Naive B cell (primary cell): ENCODE results near the gene INF2. TPM values are rescaled to one million over a fixed set of nuclear protein-coding genes. Genes with fewer than 3 reads are reported as not detected.

Source experiments
- ATAC-seq, 2 donors: fragments of 150-1000 bp; cut with Tn5 transposase; 2 replicates each; pipeline ENCODE4 v1.10.0; 2021; ENCODE audit warnings: low read depth in 2 of 2, mild to moderate bottlenecking in 2 of 2, moderate library complexity in 2 of 2
- DNase-seq: peaks from one replicate; pipeline ENCODE4 v3.0.0; 2022
- H3K27ac Mint-ChIP-seq, 6 donors: one replicate each; pipeline ENCODE4 v1.8.0; 2020 to 2022; ENCODE audit warnings: mild to moderate bottlenecking in 6 of 6, mixed read lengths in 6 of 6, moderate library complexity in 5 of 6, inconsistent platforms in 2 of 6
- H3K27me3 Mint-ChIP-seq, 3 donors: one replicate each; pipeline ENCODE4 v1.8.0; 2021 to 2022; ENCODE audit warnings: mixed read lengths in 3 of 3, mild to moderate bottlenecking in 1 of 3
- H3K36me3 Mint-ChIP-seq, 2 donors: one replicate each; pipeline ENCODE4 v1.8.0; 2020 to 2022; ENCODE audit warnings: mixed read lengths in 2 of 2, inconsistent platforms in 1 of 2, mild to moderate bottlenecking in 1 of 2
- H3K4me1 Mint-ChIP-seq, 3 donors: one replicate each; pipeline ENCODE4 v1.8.0; 2020 to 2022; ENCODE audit warnings: mixed read lengths in 3 of 3, inconsistent platforms in 1 of 3, mild to moderate bottlenecking in 1 of 3, moderate library complexity in 1 of 3
- H3K4me3 Mint-ChIP-seq, 8 donors: one replicate each; pipeline ENCODE4 v1.8.0; 2020 to 2022; ENCODE audit warnings: mild to moderate bottlenecking in 8 of 8, mixed read lengths in 8 of 8, moderate library complexity in 8 of 8, inconsistent platforms in 2 of 8
- H3K9me3 Mint-ChIP-seq, 7 donors: one replicate each; pipeline ENCODE4 v1.8.0; 2020 to 2022; ENCODE audit warnings: mixed read lengths in 7 of 7, mild to moderate bottlenecking in 5 of 7, inconsistent platforms in 2 of 7, moderate library complexity in 1 of 7
- polyA plus RNA-seq, 6 donors: library from polyadenylated mRNA; unstranded; fragments of 300-500 nt; fragmentation: Illumina TruSeq; gene quantifications; one replicate each; pipeline ENCODE4 v1.2.3, GENCODE V29; 2021; ENCODE audit warnings: low read depth in 6 of 6

Gene INF2
- polyA plus RNA-seq, 6 donors from 2014 or later: 2.8 to 10.2 (median 5.5) TPM

GRCh38 chr14:104739546-104740516, 50.4 kb downstream of the INF2 start:
- no peaks in the 10 kb centered on the region for H3K9me3 Mint-ChIP-seq
- H3K4me3 Mint-ChIP-seq: no peak overlapping the region
- DNase-seq: no peak
- no peak for ATAC-seq
- H3K27ac Mint-ChIP-seq: peak overlapping the region in 1 of 6 donors; percentile 82
- no peaks in the 10 kb centered on the region for H3K36me3 Mint-ChIP-seq
- H3K27me3 Mint-ChIP-seq: peaks cover 0 to 5% (median 0%) of the 10 kb centered on the region in 3 donors
- H3K4me1 Mint-ChIP-seq: peaks cover 0 to 4% (median 0%) of the 10 kb centered on the region in 3 donors

- ATAC-seq: no peak
- no peak overlapping the region for H3K4me3 Mint-ChIP-seq
- no peak for DNase-seq
- no peaks in the 10 kb centered on the region for H3K9me3 Mint-ChIP-seq
- peaks cover 0 to 4% (median 0%) of the 10 kb centered on the region in 3 donors for H3K4me1 Mint-ChIP-seq
- no peaks in the 10 kb centered on the region for H3K27me3 Mint-ChIP-seq
- H3K36me3 Mint-ChIP-seq: no peaks in the 10 kb centered on the region
- H3K27ac Mint-ChIP-seq: no peak overlapping the region
Observed at GRCh38 chr14:104741108-104741802, 51.8 kb downstream of the INF2 start.

GRCh38 chr14:104741803-104742251, 52.4 kb downstream of the INF2 start:
- H3K36me3 Mint-ChIP-seq: no peaks in the 10 kb centered on the region
- no peak for ATAC-seq
- H3K4me1 Mint-ChIP-seq: peaks cover 0 to 4% (median 0%) of the 10 kb centered on the region in 3 donors
- no peaks in the 10 kb centered on the region for H3K27me3 Mint-ChIP-seq
- no peak for DNase-seq
- no peak overlapping the region for H3K4me3 Mint-ChIP-seq
- H3K9me3 Mint-ChIP-seq: no peaks in the 10 kb centered on the region
- no peak overlapping the region for H3K27ac Mint-ChIP-seq

- no peak for DNase-seq
Observed at GRCh38 chr14:104742586-104743455, 53.4 kb downstream of the INF2 start.

GRCh38 chr14:104743461-104744380, 54.3 kb downstream of the INF2 start:
- Mint-ChIP-seq H3K27ac (no peak overlapping the region), H3K4me3 (no peak overlapping the region), H3K27me3 (no peaks in the 10 kb centered on the region), H3K9me3 (no peaks in the 10 kb centered on the region), H3K4me1 (peaks cover under 1 to 7% (median 4%) of the 10 kb centered on the region in 3 donors), H3K36me3 (no peaks in the 10 kb centered on the region)
- DNase-seq (no peak), ATAC-seq (no peak)

More at GRCh38 chr14:104742586-104743455, 53.4 kb downstream of the INF2 start:
- no peak overlapping the region for H3K27ac Mint-ChIP-seq
- no peaks in the 10 kb centered on the region for H3K36me3 Mint-ChIP-seq
- no peak for ATAC-seq
- H3K4me3 Mint-ChIP-seq: no peak overlapping the region
- no peaks in the 10 kb centered on the region for H3K9me3 Mint-ChIP-seq
- H3K27me3 Mint-ChIP-seq: no peaks in the 10 kb centered on the region
- peaks cover 0 to 4% (median 0%) of the 10 kb centered on the region in 3 donors for H3K4me1 Mint-ChIP-seq

GRCh38 chr14:104744484-104744883, 55.1 kb downstream of the INF2 start:
- no peak for DNase-seq

GRCh38 chr14:104745431-104745830, 56.0 kb downstream of the INF2 start:
- peaks cover 5 to 17% (median 8%) of the 10 kb centered on the region in 3 donors for H3K4me1 Mint-ChIP-seq
- DNase-seq: no peak
- ATAC-seq: no peak
- no peak overlapping the region for H3K4me3 Mint-ChIP-seq
- H3K27ac Mint-ChIP-seq: no peak overlapping the region
- no peaks in the 10 kb centered on the region for H3K9me3 Mint-ChIP-seq
- H3K27me3 Mint-ChIP-seq: no peaks in the 10 kb centered on the region
- no peaks in the 10 kb centered on the region for H3K36me3 Mint-ChIP-seq

More at GRCh38 chr14:104744484-104744883, 55.1 kb downstream of the INF2 start:
- Mint-ChIP-seq H3K4me3 (no peak overlapping the region), H3K27ac (no peak overlapping the region), H3K4me1 (peaks cover 8 to 14% (median 9%) of the 10 kb centered on the region in 3 donors), H3K27me3 (no peaks in the 10 kb centered on the region), H3K9me3 (no peaks in the 10 kb centered on the region), H3K36me3 (no peaks in the 10 kb centered on the region)
- ATAC-seq: no peak

GRCh38 chr14:104746071-104746545, 56.7 kb downstream of the INF2 start:
- no peaks in the 10 kb centered on the region for H3K9me3 Mint-ChIP-seq
- H3K27ac Mint-ChIP-seq: no peak overlapping the region
- peaks cover 5 to 17% (median 8%) of the 10 kb centered on the region in 3 donors for H3K4me1 Mint-ChIP-seq
- no peaks in the 10 kb centered on the region for H3K36me3 Mint-ChIP-seq
- H3K27me3 Mint-ChIP-seq: no peaks in the 10 kb centered on the region
- ATAC-seq (no peak), DNase-seq (no peak)
- H3K4me3 Mint-ChIP-seq: no peak overlapping the region

- H3K27ac Mint-ChIP-seq: no peak overlapping the region
- ATAC-seq (no peak), DNase-seq (no peak)
- H3K4me1 Mint-ChIP-seq: peaks cover 5 to 17% (median 8%) of the 10 kb centered on the region in 3 donors
- no peak overlapping the region for H3K4me3 Mint-ChIP-seq
- no peaks in the 10 kb centered on the region for H3K27me3 Mint-ChIP-seq
- no peaks in the 10 kb centered on the region for H3K9me3 Mint-ChIP-seq
- H3K36me3 Mint-ChIP-seq: no peaks in the 10 kb centered on the region
Observed at GRCh38 chr14:104746934-104747481, 57.6 kb downstream of the INF2 start.

GRCh38 chr14:104747876-104748275, 58.5 kb downstream of the INF2 start:
- Mint-ChIP-seq H3K36me3 (no peaks in the 10 kb centered on the region), H3K9me3 (no peaks in the 10 kb centered on the region), H3K4me1 (peaks cover 6 to 19% (median 9%) of the 10 kb centered on the region in 3 donors), H3K27ac (no peak overlapping the region), H3K27me3 (no peaks in the 10 kb centered on the region), H3K4me3 (peak overlapping the region in 2 of 8 donors; percentile 29 to 30)
- ATAC-seq (no peak), DNase-seq (no peak)

- no peaks in the 10 kb centered on the region for H3K9me3 Mint-ChIP-seq
Observed at GRCh38 chr14:104749111-104749649, 59.8 kb downstream of the INF2 start.

More at GRCh38 chr14:104749111-104749649, 59.8 kb downstream of the INF2 start:
- Mint-ChIP-seq H3K27me3 (no peaks in the 10 kb centered on the region), H3K36me3 (no peaks in the 10 kb centered on the region), H3K27ac (peak overlapping the region in 2 of 6 donors; percentile 47 to 58), H3K4me1 (peaks cover 16 to 29% (median 20%) of the 10 kb centered on the region in 3 donors), H3K4me3 (peak overlapping the region in 4 of 8 donors; percentile 6 to 82 (median 37))
- ATAC-seq (no peak), DNase-seq (no peak)
